GM12878 (cell line): ENCODE measurements around the gene CACNA2D3.

Experiments used
- CBFB ChIP-seq: IDR thresholded peaks from 2 replicates; pipeline ENCODE4 v1.6.1; 2016; ENCODE audit warnings: antibody characterized with exemption, low read depth
- CREM ChIP-seq: IDR thresholded peaks from 2 replicates; pipeline ENCODE4 v1.6.1; 2014; ENCODE audit warnings: antibody characterized with exemption, low read depth
- FOXM1 ChIP-seq: IDR thresholded peaks from 2 replicates; pipeline ENCODE4 v1.6.1; 2012; ENCODE audit warnings: low read depth, mild to moderate bottlenecking, inconsistent platforms, low read length, moderate library complexity
- POLR2A ChIP-seq: IDR thresholded peaks from 2 replicates; pipeline ENCODE4 v1.6.1; 2011; ENCODE audit warnings: low read depth, mild to moderate bottlenecking, low read length
- TF ChIP-seq, protein P1 (sequence below), 3 experiments: IDR thresholded peaks in 2 of 3; conservative IDR thresholded peaks in 1 of 3; 2 replicates each; pipeline ENCODE4 v1.5.1; 2011; ENCODE audit warnings: low read depth in 3 of 3, low read length in 3 of 3, mild to moderate bottlenecking in 3 of 3, control low read depth in 2 of 3, moderate library complexity in 2 of 3, inconsistent platforms in 1 of 3, mixed read lengths in 1 of 3; ENCODE audit not compliant: control insufficient read depth in 2 of 3, insufficient read depth in 1 of 3; ENCODE audit errors: extremely low read depth in 1 of 3

DNA sequence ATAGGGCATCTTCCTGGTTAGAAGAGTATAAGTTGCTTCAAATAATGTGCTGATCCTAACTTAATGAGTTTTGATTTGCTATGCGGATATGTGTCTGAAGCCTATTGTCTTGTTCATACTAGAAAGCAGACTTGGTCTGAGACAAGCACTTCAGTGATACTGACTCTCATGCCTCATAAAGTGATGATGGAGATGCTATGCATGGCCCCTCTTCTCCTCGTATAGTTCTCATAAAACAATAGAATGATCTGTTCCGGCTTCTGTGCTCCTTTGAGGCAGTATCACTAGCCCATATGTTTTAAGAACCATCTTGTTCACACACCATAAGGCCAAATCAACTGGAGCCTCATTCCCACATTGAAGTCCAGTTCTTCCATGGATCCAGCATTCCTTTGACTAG lies 583.4 kb downstream of the CACNA2D3 start:
- TF ChIP-seq CBFB, result no peak
- TF ChIP-seq, protein P1, sequence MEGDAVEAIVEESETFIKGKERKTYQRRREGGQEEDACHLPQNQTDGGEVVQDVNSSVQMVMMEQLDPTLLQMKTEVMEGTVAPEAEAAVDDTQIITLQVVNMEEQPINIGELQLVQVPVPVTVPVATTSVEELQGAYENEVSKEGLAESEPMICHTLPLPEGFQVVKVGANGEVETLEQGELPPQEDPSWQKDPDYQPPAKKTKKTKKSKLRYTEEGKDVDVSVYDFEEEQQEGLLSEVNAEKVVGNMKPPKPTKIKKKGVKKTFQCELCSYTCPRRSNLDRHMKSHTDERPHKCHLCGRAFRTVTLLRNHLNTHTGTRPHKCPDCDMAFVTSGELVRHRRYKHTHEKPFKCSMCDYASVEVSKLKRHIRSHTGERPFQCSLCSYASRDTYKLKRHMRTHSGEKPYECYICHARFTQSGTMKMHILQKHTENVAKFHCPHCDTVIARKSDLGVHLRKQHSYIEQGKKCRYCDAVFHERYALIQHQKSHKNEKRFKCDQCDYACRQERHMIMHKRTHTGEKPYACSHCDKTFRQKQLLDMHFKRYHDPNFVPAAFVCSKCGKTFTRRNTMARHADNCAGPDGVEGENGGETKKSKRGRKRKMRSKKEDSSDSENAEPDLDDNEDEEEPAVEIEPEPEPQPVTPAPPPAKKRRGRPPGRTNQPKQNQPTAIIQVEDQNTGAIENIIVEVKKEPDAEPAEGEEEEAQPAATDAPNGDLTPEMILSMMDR (IDR thresholded peaks at IDR 0.05 in 2 of 3, conservative IDR thresholded peaks at IDR 0.05 in 1 of 3; ENCODE audit: control insufficient read depth in 2 of 3, extremely low read depth in 1 of 3, insufficient read depth in 1 of 3, low read depth in 3 of 3, low read length in 3 of 3), result no peak
- TF ChIP-seq CREM, result no peak
- no peak for TF ChIP-seq POLR2A
- TF ChIP-seq FOXM1, result no peak
